Dermis microvascular lymphatic vessel endothelial cell (primary cell): ENCODE results near the gene KRT73. TPM values are rescaled to one million over a fixed set of nuclear protein-coding genes. Genes with fewer than 3 reads are reported as not detected.

ENCODE experiments used
- DNase-seq, 2 donors: peaks; one replicate each; pipeline versions ENCODE4 v3.0.0 to v3.0.0-alpha.2; 2010; ENCODE audit warnings: low read depth in 2 of 2
- total RNA-seq: library from RNA; depleted of rRNA; stranded (reverse); fragments of >200 nt; gene quantifications from 2 replicates; pipeline ENCODE4 v1.2.1, GENCODE V29; 2014

The KRT73 gene
- total RNA-seq, 1 donor from 2014 or later, result not detected

- no peak for DNase-seq
Measured at GRCh38 chr12:52645982-52646381, 27.6 kb upstream of the KRT73 start.

GRCh38 chr12:52645120-52645761, 26.9 kb upstream of the KRT73 start:
- no peak for DNase-seq

DNA sequence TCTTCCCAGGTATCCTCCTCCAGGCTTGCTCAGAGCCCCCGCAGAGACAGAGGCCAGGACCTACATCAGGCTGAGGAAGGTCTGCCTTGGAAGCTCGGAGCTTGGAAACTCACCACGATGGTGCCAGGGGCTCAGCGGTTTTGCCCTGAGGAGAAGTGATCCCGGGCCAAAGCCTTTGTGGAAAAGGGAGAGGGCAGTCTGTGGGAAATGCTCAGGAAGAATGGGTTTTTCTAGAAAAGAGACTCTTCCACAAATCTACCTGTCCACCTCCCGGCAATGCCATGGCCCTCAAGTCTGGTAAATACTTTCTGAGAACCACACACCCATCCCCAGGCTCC, 25.7 kb upstream of the KRT73 start:
- DNase-seq, result no peak

GRCh38 chr12:52643233-52644077, 25.1 kb upstream of the KRT73 start:
- DNase-seq, result no peak

DNA sequence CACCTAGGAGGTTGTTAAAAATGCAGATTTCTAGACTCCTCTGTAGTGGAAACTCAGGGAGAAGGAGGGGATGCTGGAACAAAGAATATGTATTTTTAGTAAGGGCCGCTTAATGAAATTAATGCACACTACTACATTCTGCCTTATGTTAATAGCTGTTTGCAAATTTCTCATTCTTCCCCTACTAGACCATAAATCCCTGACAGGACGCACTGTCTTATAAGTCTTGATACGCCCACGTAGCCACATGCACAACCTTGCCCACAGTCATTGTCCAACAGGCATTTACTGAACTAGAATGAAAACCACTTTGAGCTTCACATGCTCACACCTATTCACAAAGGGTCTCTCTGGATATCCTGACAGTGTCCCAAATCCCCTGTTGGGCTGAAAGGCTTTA, 23.1 kb upstream of the KRT73 start:
- no peak for DNase-seq

GRCh38 chr12:52637299-52637698, 18.9 kb upstream of the KRT73 start:
- no peak for DNase-seq

GRCh38 chr12:52636592-52637258, 18.4 kb upstream of the KRT73 start:
- no peak for DNase-seq

DNA sequence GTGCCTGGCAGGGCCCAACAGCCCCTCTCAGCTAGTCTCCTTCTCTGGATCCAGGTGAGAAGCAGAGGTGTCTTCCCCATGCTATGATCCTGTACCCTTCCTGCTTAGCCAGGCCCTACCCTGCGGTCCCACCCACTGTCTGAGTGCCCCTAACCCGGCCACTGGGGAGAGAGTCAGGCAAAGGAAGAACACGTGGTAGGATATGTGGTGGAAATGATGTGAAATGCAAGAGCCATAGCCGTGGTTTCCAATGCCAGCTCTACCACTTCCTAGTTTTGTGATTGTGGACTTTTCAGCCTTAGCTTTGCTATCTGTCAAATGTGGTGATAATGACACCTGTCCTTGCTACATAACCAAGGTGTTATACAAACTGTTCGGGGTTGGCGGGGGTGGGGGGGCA, 17.8 kb upstream of the KRT73 start:
- DNase-seq, result no peak

DNA sequence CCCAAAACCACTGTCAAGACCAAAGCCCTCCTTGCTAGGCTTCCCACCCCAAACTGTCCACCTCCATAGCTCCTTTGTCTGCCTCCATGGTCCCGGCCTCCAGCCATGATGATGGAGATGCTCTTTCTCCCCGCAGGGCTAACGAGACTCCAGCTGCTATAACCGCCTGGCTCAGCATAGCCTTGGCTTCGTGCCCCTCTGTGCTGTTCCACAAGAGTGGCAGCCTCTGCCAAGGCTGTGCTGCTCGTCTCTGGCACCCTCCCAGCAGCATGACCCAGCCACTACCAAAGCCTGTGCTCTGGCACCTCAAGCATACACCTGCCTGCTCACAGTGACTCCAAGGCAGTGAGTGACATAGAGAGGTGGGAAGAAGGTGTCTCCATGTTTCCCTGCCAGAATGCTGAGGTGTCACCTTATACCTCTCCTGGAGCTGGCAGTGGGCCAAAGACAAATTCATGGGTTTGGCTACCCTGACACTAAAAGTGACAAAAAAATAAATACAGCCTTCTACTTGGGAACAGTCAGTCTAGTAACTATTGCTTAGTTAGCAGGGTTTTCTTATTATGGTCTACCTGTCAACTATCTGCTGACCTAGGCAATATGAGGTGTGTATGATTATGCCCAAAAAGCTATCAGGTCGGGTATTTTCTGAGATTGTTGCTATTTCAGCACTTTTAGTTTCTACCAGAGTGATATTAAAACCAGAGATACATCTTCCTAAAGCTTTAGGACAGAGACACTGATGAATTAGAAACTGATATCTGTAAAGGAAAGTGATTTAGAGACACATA, 16.1 kb upstream of the KRT73 start:
- no peak for DNase-seq

- no peak for DNase-seq
Measured at GRCh38 chr12:52633383-52633782, 15.0 kb upstream of the KRT73 start.

- DNase-seq, result no peak
Measured at GRCh38 chr12:52632656-52633055, 14.3 kb upstream of the KRT73 start.

- DNase-seq, result no peak
Measured at GRCh38 chr12:52631676-52632459, 13.5 kb upstream of the KRT73 start.

- DNase-seq, result no peak
Measured at GRCh38 chr12:52631264-52631663, 12.9 kb upstream of the KRT73 start.

DNA sequence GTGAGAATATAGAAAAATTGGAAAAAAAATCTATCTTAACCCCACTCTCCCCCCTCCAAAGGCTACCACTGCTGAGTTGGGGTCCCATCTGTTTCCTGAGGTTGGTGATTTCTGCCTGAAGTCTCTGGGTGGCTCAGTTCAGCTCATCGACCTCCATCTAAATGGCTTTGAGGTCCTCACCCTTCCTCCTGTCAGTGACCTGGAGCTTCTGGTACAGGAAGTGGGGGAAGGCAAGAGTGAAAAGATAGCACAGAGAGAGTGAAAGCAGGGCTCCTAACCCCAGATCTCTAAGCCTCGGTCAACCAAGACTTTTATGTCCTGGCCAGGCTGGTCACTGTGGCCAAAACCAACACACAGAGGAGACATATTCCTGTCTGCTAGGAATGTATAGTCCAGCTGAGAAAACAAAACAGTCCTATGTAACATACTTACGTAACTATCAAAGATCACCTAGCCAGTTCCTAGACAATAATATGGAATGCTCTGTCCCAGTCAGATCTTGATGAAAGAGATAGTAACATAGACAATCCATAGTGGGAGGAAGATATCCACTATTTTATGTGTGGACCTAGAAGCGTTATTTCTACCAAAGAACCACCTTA, 12.3 kb upstream of the KRT73 start:
- peak in 1 of 2 donors; percentile 63 for DNase-seq

GRCh38 chr12:52630008-52630500, 11.7 kb upstream of the KRT73 start:
- DNase-seq, result no peak

DNA sequence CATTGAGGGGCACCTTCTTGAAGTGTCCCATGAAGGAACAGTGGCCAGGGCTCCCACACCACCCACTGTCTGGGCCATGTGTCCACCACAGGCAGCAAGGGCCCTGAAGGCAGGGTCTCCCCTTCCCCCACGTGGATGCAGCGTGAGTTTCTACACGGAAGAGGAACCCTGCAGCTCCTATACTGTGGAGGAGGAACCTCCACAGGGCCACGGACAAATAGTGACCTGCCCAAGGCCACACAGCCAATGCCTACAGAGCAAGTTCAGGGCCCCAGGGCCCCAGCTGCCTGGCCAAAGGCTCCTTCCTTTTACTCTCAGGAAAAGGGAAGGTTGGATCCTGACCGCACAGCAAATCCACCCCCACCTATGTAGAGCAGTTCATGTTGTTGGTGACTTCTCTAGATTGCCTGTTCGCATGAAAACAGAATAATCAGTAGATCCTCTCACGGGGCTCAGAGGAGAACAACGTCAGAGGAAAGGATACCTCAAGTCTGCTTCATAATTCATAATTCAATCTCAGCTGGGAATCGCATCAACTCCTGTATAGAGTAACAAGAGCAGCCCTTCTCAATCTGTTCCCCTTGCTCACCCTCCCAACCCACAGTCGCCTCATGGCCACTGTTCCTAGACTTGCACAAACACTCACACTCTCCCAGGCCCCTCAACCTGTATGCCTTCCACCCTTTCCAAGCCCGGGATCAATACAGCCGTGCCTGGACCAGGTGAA, 11.1 kb upstream of the KRT73 start:
- DNase-seq, result no peak

- DNase-seq, result no peak
Measured at GRCh38 chr12:52628841-52629240, 10.5 kb upstream of the KRT73 start.

DNA sequence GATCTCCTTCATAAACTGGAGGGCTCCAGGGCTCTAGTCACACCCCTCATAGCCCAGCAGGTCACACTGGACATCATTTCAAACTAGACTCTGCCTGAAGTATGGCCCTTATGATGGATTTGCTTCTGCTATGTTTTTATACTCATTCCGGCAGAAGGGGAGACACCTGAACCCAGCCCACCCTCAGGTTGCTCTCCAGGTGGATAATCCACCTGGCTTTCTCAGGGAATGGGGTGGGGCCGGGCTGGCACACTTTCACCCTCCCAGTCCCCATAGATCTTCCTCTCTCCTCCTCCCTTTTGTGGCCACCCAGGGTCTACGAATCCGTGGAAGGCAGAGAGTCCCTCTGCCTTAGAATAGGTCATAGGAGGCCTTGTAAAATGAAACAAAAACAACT, 9.8 kb upstream of the KRT73 start:
- no peak for DNase-seq

DNA sequence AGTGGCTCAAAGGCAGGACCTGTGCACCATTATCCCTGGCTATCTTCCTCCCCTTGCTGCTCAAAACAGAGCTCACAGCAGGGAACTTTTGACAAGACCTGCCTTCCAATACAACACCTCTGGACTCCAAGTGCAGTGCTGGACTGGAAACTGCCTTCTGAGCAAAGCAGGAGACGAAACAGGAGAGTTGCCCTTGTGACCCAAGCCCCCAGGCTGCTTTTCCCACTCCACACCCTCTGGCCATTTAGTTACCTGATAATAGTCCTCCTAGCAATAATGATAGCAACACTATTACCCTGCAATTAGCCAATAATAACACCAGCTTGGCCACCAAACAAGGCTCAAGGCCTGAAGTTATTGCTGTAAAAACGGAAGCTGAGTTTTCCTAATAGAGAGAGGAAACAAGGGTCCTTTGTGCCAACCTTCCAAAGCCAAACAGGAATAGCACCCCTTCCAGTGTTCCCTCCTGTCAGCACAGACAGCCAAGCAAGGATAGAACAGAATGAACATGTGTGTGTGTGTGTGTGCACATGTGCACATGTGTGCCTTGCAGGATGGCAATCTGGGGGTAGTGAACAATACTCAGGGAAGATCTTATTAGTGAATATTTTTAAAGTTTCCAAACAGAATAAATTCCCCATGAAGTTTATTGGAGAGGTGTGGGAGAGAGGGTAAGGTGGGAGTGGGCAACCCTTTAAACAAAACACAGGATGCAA, 9.2 kb upstream of the KRT73 start:
- no peak for DNase-seq
